Activated naive CD4-positive, alpha-beta T cell treated with anti-CD3 and anti-CD28 coated beads, Interleukin-2, amount 50 U/mL, for 24 hours (primary cell): ENCODE measurements around the gene PLEKHN1.
A peak's percentile ranks its signal among the peaks of the same experiment; 100 is the strongest.

Source experiments
- H3K27ac Mint-ChIP-seq: one replicate; pipeline ENCODE4 v1.8.0; 2021; ENCODE audit warnings: mild to moderate bottlenecking, mixed read lengths
- H3K27me3 Mint-ChIP-seq: one replicate; pipeline ENCODE4 v1.8.0; 2021; ENCODE audit warnings: mixed read lengths
- H3K36me3 Mint-ChIP-seq: one replicate; pipeline ENCODE4 v1.8.0; 2021; ENCODE audit warnings: mixed read lengths
- H3K4me1 Mint-ChIP-seq: one replicate; pipeline ENCODE4 v1.8.0; 2021; ENCODE audit warnings: mixed read lengths
- H3K4me3 Mint-ChIP-seq: one replicate; pipeline ENCODE4 v1.8.0; 2021; ENCODE audit warnings: mild to moderate bottlenecking, mixed read lengths
- H3K9me3 Mint-ChIP-seq: one replicate; pipeline ENCODE4 v1.8.0; 2021; ENCODE audit warnings: mixed read lengths

PLEKHN1 gene

GRCh38 chr1:925561-926421 is 40.5 kb upstream of the PLEKHN1 start:
- no peaks in the 10 kb centered on the region for H3K9me3 Mint-ChIP-seq
- H3K4me1 Mint-ChIP-seq, result peaks cover 10% of the 10 kb centered on the region
- H3K4me3 Mint-ChIP-seq, result peak overlapping the region; percentile 44
- no peak overlapping the region for H3K27ac Mint-ChIP-seq
- peaks cover 19% of the 10 kb centered on the region for H3K27me3 Mint-ChIP-seq
- H3K36me3 Mint-ChIP-seq, result no peaks in the 10 kb centered on the region

- no peaks in the 10 kb centered on the region for H3K36me3 Mint-ChIP-seq
- peaks cover 14% of the 10 kb centered on the region for H3K27me3 Mint-ChIP-seq
Measured at GRCh38 chr1:927234-927633, 39.0 kb upstream of the PLEKHN1 start.

DNA sequence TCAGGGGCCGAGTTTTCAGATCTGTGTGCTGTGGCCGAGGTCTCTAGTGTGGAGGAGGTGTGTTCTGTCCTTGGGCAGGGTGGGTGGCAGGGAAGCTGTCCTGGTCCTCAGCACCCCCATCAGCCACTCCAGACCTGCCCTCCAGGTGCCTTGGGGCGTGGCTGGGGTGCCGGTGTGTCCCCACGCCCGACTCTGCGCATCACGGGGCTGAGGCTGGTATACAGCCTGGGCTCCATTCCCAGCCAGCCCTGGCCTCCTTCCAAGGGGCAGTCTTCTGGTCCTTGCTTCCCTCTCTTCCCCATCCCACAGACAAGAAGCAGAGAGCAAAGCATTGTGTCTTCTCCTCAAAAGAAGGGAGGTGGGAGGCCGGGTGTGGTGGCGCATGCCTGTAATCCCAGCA is 38.5 kb upstream of the PLEKHN1 start:
- no peak overlapping the region for H3K4me3 Mint-ChIP-seq

More at GRCh38 chr1:927234-927633, 39.0 kb upstream of the PLEKHN1 start:
- Mint-ChIP-seq H3K9me3 (no peaks in the 10 kb centered on the region), H3K4me1 (peaks cover 5% of the 10 kb centered on the region), H3K27ac (no peak overlapping the region), H3K4me3 (no peak overlapping the region)

GRCh38 chr1:928825-929661 is 37.2 kb upstream of the PLEKHN1 start:
- H3K27me3 Mint-ChIP-seq, result peaks cover 10% of the 10 kb centered on the region

More for the DNA sequence above, 38.5 kb upstream of the PLEKHN1 start:
- Mint-ChIP-seq H3K4me1 (peaks cover 5% of the 10 kb centered on the region), H3K27ac (no peak overlapping the region), H3K36me3 (no peaks in the 10 kb centered on the region), H3K27me3 (peaks cover 13% of the 10 kb centered on the region), H3K9me3 (no peaks in the 10 kb centered on the region)

GRCh38 chr1:929712-930632 is 36.3 kb upstream of the PLEKHN1 start:
- H3K36me3 Mint-ChIP-seq, result no peaks in the 10 kb centered on the region
- peaks cover 12% of the 10 kb centered on the region for H3K27me3 Mint-ChIP-seq
- no peaks in the 10 kb centered on the region for H3K9me3 Mint-ChIP-seq
- no peak overlapping the region for H3K27ac Mint-ChIP-seq
- peaks cover 3% of the 10 kb centered on the region for H3K4me1 Mint-ChIP-seq
- no peak overlapping the region for H3K4me3 Mint-ChIP-seq

More at GRCh38 chr1:928825-929661, 37.2 kb upstream of the PLEKHN1 start:
- Mint-ChIP-seq H3K27ac (no peak overlapping the region), H3K9me3 (no peaks in the 10 kb centered on the region), H3K4me3 (no peak overlapping the region), H3K36me3 (no peaks in the 10 kb centered on the region), H3K4me1 (no peaks in the 10 kb centered on the region)

GRCh38 chr1:930633-931138 is 35.6 kb upstream of the PLEKHN1 start:
- Mint-ChIP-seq H3K27me3 (peaks cover 16% of the 10 kb centered on the region), H3K4me3 (no peak overlapping the region), H3K4me1 (peaks cover 4% of the 10 kb centered on the region), H3K9me3 (no peaks in the 10 kb centered on the region), H3K36me3 (no peaks in the 10 kb centered on the region), H3K27ac (no peak overlapping the region)

- Mint-ChIP-seq H3K27ac (peak overlapping the region; percentile 35), H3K9me3 (no peaks in the 10 kb centered on the region), H3K4me3 (no peak overlapping the region), H3K27me3 (peaks cover 12% of the 10 kb centered on the region), H3K4me1 (peaks cover 4% of the 10 kb centered on the region), H3K36me3 (no peaks in the 10 kb centered on the region)
Measured at GRCh38 chr1:931380-932172, 34.7 kb upstream of the PLEKHN1 start.

- Mint-ChIP-seq H3K36me3 (no peaks in the 10 kb centered on the region), H3K4me1 (peaks cover 4% of the 10 kb centered on the region), H3K9me3 (no peaks in the 10 kb centered on the region), H3K4me3 (no peak overlapping the region), H3K27ac (no peak overlapping the region), H3K27me3 (peaks cover 13% of the 10 kb centered on the region)
Measured at GRCh38 chr1:932173-932510, 34.1 kb upstream of the PLEKHN1 start.

DNA sequence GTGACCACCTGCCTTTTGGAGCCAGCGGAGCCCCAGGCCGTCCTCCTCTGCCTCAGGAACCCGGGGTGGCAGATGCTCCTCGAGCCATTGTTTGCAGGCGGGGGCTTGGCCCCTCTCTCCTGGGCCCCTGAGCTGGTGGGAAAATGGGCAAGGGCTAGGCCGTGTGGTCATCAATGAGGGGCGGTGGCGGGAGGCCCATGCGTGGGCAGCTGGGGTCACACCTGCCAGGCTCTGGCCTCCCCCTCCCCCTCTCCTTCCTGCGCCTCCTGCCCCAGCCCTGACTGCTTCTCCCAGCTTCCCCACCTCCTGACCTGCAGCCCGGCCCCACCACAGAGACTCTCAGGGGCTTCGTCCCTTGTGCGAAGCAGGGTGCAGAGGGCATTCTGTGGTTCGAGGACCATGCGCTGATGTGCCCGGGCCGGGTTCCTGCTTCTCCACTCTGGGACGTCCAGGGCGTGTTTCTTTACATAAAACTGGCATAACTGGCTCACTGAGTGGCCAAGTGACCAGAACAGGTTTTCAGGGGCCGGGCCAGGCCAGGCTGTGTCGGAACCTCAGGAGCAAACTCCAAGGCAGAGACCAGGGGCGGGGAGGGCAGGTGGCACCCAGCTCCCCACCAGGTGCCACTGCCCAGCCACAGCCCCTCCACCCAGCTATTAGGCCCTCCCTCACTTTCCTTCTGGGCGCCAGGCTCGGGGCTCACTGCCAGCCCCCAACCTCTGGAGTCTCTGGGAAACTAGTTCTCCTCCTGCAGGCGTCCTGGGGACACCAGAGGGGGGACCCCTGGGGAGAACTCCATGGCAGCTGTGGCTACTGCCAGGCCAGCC is 33.3 kb upstream of the PLEKHN1 start:
- Mint-ChIP-seq H3K27ac (no peak overlapping the region), H3K9me3 (no peaks in the 10 kb centered on the region), H3K4me3 (no peak overlapping the region), H3K27me3 (peaks cover 15% of the 10 kb centered on the region), H3K36me3 (no peaks in the 10 kb centered on the region), H3K4me1 (peaks cover 4% of the 10 kb centered on the region)

- H3K4me3 Mint-ChIP-seq, result no peak overlapping the region
- peaks cover 16% of the 10 kb centered on the region for H3K27me3 Mint-ChIP-seq
- H3K9me3 Mint-ChIP-seq, result no peaks in the 10 kb centered on the region
- H3K36me3 Mint-ChIP-seq, result no peaks in the 10 kb centered on the region
- peaks cover 4% of the 10 kb centered on the region for H3K4me1 Mint-ChIP-seq
- no peak overlapping the region for H3K27ac Mint-ChIP-seq
Measured at GRCh38 chr1:933603-933940, 32.7 kb upstream of the PLEKHN1 start.

DNA sequence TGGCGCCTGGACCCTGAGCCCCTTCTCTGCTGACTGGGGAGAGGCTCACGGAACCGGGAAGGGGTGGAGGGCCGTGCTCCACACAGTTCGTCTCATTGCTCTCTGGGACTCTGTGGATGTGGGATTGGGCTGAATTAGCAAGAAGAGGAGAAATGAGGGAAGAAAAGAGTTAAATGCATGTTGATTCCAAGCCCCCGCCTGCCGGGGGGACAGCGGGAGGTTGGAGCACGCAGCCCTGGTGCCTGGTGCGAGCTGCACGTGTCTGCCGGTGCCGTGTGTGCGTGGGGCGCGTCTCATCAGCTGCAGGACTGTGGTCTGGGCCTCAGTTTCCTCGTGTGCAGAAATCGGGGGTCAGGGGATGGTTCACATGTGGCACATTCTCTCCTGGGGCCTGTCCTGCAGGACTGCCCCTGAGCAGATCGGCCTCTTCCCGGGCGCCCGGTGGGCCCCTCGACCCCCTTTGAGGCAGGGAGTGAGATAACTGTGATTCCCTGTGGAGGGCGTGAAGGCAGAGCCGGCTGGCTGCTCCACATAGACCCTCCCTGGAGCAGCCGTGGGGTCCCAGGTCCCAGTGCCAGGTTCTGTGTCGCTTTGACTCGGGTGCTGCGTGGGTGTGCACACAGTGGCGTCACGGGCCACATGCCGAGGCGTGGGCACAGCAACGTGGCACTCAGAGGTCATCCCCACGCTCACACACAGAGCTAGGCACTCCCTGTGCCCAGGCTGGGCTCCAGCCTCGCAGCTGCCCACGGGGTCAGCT is 31.1 kb upstream of the PLEKHN1 start:
- no peaks in the 10 kb centered on the region for H3K9me3 Mint-ChIP-seq
- H3K4me3 Mint-ChIP-seq, result peak overlapping the region; percentile 36
- H3K27ac Mint-ChIP-seq, result no peak overlapping the region
- peaks cover 4% of the 10 kb centered on the region for H3K4me1 Mint-ChIP-seq
- H3K36me3 Mint-ChIP-seq, result no peaks in the 10 kb centered on the region
- H3K27me3 Mint-ChIP-seq, result peaks cover 18% of the 10 kb centered on the region

GRCh38 chr1:935751-936231 is 30.5 kb upstream of the PLEKHN1 start:
- Mint-ChIP-seq H3K27ac (no peak overlapping the region), H3K4me3 (no peak overlapping the region), H3K4me1 (peaks cover 4% of the 10 kb centered on the region), H3K27me3 (peaks cover 21% of the 10 kb centered on the region), H3K36me3 (no peaks in the 10 kb centered on the region), H3K9me3 (no peaks in the 10 kb centered on the region)
